Liver (tissue), 9 donors: Measurements from ENCODE around the gene PAAF1. TPM values are rescaled to one million over a fixed set of nuclear protein-coding genes. Genes with fewer than 3 reads are reported as not detected.
A peak's percentile ranks its signal among the peaks of the same experiment; 100 is the strongest.

Experiments
- DNase-seq: peaks from one replicate; pipeline ENCODE4 v3.0.0-alpha.2; 2017; ENCODE audit warnings: low spot score
- H3K27ac ChIP-seq, 2 donors: one replicate each; pipeline ENCODE4 v1.7.0; 2013; ENCODE audit warnings: inconsistent platforms in 2 of 2, low read length in 2 of 2, control low read depth in 1 of 2, low read depth in 1 of 2, mild to moderate bottlenecking in 1 of 2
- H3K27me3 ChIP-seq, 4 donors: one replicate each; pipeline versions ENCODE4 v1.6.1 to v1.7.0; 2013; ENCODE audit warnings: low read length in 3 of 4, inconsistent platforms in 1 of 4, mild to moderate bottlenecking in 1 of 4, moderate library complexity in 1 of 4; ENCODE audit not compliant: control insufficient read depth in 4 of 4, insufficient read depth in 4 of 4
- H3K36me3 ChIP-seq, 4 donors: one replicate each; pipeline versions ENCODE4 v1.6.1 to v1.7.0; 2013; ENCODE audit warnings: low read length in 3 of 4, mild to moderate bottlenecking in 3 of 4, low read depth in 1 of 4, moderate library complexity in 1 of 4; ENCODE audit not compliant: control insufficient read depth in 4 of 4, insufficient read depth in 3 of 4
- H3K4me1 ChIP-seq, 4 donors: one replicate each; pipeline versions ENCODE4 v1.6.1 to v1.7.0; 2013; ENCODE audit warnings: low read length in 3 of 4, mild to moderate bottlenecking in 3 of 4, moderate library complexity in 1 of 4; ENCODE audit not compliant: control insufficient read depth in 4 of 4, insufficient read depth in 4 of 4
- H3K4me3 ChIP-seq, 3 donors: one replicate each; pipeline versions ENCODE4 v1.6.1 to v1.7.0; 2013; ENCODE audit warnings: low read length in 3 of 3, control low read depth in 1 of 3, low read depth in 1 of 3, mild to moderate bottlenecking in 1 of 3
- H3K9ac ChIP-seq, 2 donors: one replicate each; pipeline ENCODE4 v1.7.0; 2013; ENCODE audit warnings: low read length in 2 of 2, mild to moderate bottlenecking in 2 of 2, moderate library complexity in 2 of 2, control low read depth in 1 of 2, low read depth in 1 of 2
- H3K9me3 ChIP-seq, 4 donors: one replicate each; pipeline versions ENCODE4 v1.6.1 to v1.7.0; 2013; ENCODE audit warnings: low read length in 3 of 4; ENCODE audit not compliant: control insufficient read depth in 4 of 4
- CTCF ChIP-seq: fragments of 150-350 bp; IDR thresholded peaks from 2 replicates; pipeline ENCODE4 v1.5.1; 2017; ENCODE audit warnings: improper control_type of control experiment, low read depth, low read length; ENCODE audit not compliant: missing input control
- EGR1 ChIP-seq, 2 donors: IDR thresholded peaks; 2 replicates each; pipeline ENCODE4 v1.6.1; 2016 to 2018; ENCODE audit warnings: antibody characterized with exemption in 2 of 2, low read depth in 2 of 2
- FOXA1 ChIP-seq: IDR thresholded peaks from 2 replicates; pipeline ENCODE4 v1.6.1; 2016; ENCODE audit warnings: antibody characterized with exemption
- FOXA2 ChIP-seq: IDR thresholded peaks from 2 replicates; pipeline ENCODE4 v1.6.1; 2016; ENCODE audit warnings: antibody characterized with exemption
- GABPA ChIP-seq, 2 donors: IDR thresholded peaks in 1 of 2; conservative IDR thresholded peaks in 1 of 2; 2 replicates each; pipeline ENCODE4 v1.6.1; 2016; ENCODE audit warnings: antibody characterized with exemption in 2 of 2, mild to moderate bottlenecking in 1 of 2, moderate library complexity in 1 of 2
- HNF4A ChIP-seq, 2 donors: conservative IDR thresholded peaks; 2 replicates each; pipeline ENCODE4 v1.6.1; 2016; ENCODE audit warnings: antibody characterized with exemption in 2 of 2, mild to moderate bottlenecking in 2 of 2
- HNF4G ChIP-seq: IDR thresholded peaks from 2 replicates; pipeline ENCODE4 v1.6.1; 2016; ENCODE audit warnings: antibody characterized with exemption
- JUND ChIP-seq, 2 donors: IDR thresholded peaks; 2 replicates each; pipeline ENCODE4 v1.6.1; 2016; ENCODE audit warnings: antibody characterized with exemption in 2 of 2
- NR2F2 ChIP-seq: IDR thresholded peaks from 2 replicates; pipeline ENCODE4 v1.6.1; 2016; ENCODE audit warnings: antibody characterized with exemption
- RAD21 ChIP-seq, 2 donors: IDR thresholded peaks; 2 replicates each; pipeline ENCODE4 v1.6.1; 2016; ENCODE audit warnings: antibody characterized with exemption in 2 of 2, mild to moderate bottlenecking in 2 of 2
- RXRA ChIP-seq, 2 donors: IDR thresholded peaks; 2 replicates each; pipeline ENCODE4 v1.6.1; 2017 to 2018; ENCODE audit warnings: antibody characterized with exemption in 2 of 2, mild to moderate bottlenecking in 1 of 2
- SP1 ChIP-seq: IDR thresholded peaks from 2 replicates; pipeline ENCODE4 v1.6.1; 2018; ENCODE audit warnings: antibody characterized with exemption, mild to moderate bottlenecking
- TAF1 ChIP-seq: conservative IDR thresholded peaks from 2 replicates; pipeline ENCODE4 v1.6.1; 2016; ENCODE audit warnings: antibody characterized with exemption, mild to moderate bottlenecking
- YY1 ChIP-seq: IDR thresholded peaks from 2 replicates; pipeline ENCODE4 v1.6.1; 2016; ENCODE audit warnings: antibody characterized with exemption, mild to moderate bottlenecking
- ZBTB33 ChIP-seq: IDR thresholded peaks from 2 replicates; pipeline ENCODE4 v1.6.1; 2016; ENCODE audit warnings: antibody characterized with exemption
- WGBS: extraction: QIAGEN DNeasy Blood & Tissue Kit; methylation state at CpG from one replicate; pipeline ENCODE4 v1.1.7; 2013; 5-methylcytosine and 5-hydroxymethylcytosine counted together
- polyA plus RNA-seq, 2 donors: library from polyadenylated mRNA; stranded (reverse) in 1 of 2; unstranded in 1 of 2; fragments of 200-250 nt in 1 of 2; fragments of >200 nt in 1 of 2; fragmentation: Nextera tagmentation in 1 of 2; extraction: Ambion mirVana in 1 of 2; gene quantifications; one replicate each; pipeline versions ENCODE4 v1.2.1 to v1.2.3, GENCODE V29; 2013 to 2015
- total RNA-seq, 2 donors: library from RNA; depleted of rRNA; stranded (reverse); fragments of >200 nt; gene quantifications; one replicate each; pipeline ENCODE4 v1.2.3, GENCODE V29; 2014
- TF ChIP-seq, protein P1 (sequence below): IDR thresholded peaks from 2 replicates; pipeline ENCODE4 v1.6.1; 2016; ENCODE audit warnings: antibody characterized with exemption, mild to moderate bottlenecking
- TF ChIP-seq, protein P2 (sequence below): IDR thresholded peaks from 2 replicates; pipeline ENCODE4 v1.6.1; 2016; ENCODE audit warnings: antibody characterized with exemption
- TF ChIP-seq, protein P3 (sequence below): IDR thresholded peaks from 2 replicates; pipeline ENCODE4 v1.6.1; 2016; ENCODE audit warnings: antibody characterized with exemption
- donor health status: healthy.
- donor health status: healthy.
- donor health status: healthy.
- donor health status: healthy.
- donor health status: healthy.

The PAAF1 gene
- total and polyA plus RNA-seq, 4 donors, result 5.3 to 10.4 (median 8.3) TPM

GRCh38 chr11:73931039-73931645 lies 54.3 kb downstream of the PAAF1 start:
- Histone ChIP-seq H3K4me1 (no peaks in the 10 kb centered on the region), H3K9ac (no peak overlapping the region), H3K27me3 (no peaks in the 10 kb centered on the region), H3K9me3 (no peaks in the 10 kb centered on the region), H3K4me3 (no peak overlapping the region), H3K36me3 (peaks cover 12 to 44% (median 32%) of the 10 kb centered on the region in 4 donors), H3K27ac (no peak overlapping the region)
- DNase-seq, result no peak
- WGBS, result 78% methylated on average over 7 of the region's 7 CpGs
- TF ChIP-seq RXRA (IDR thresholded peaks at IDR 0.05) (peak in 1 of 2 donors; percentile 27), JUND (IDR thresholded peaks at IDR 0.05) (no peak), CTCF (peak; percentile 13), RAD21 (IDR thresholded peaks at IDR 0.05) (peak; percentile 53 to 65), HNF4A (conservative IDR thresholded peaks at IDR 0.05) (peak in 1 of 2 donors; percentile 37)

- Histone ChIP-seq H3K27ac (no peak overlapping the region), H3K9ac (no peak overlapping the region), H3K4me1 (no peaks in the 10 kb centered on the region), H3K27me3 (no peaks in the 10 kb centered on the region), H3K4me3 (no peak overlapping the region), H3K9me3 (no peaks in the 10 kb centered on the region), H3K36me3 (peaks cover 9 to 39% (median 29%) of the 10 kb centered on the region in 4 donors)
- TF ChIP-seq RXRA (IDR thresholded peaks at IDR 0.05) (no peak), ZBTB33 (no peak), FOXA1 (no peak), EGR1 (IDR thresholded peaks at IDR 0.05; ENCODE audit: low read depth in 2 of 2) (no peak), GABPA (IDR thresholded peaks at IDR 0.05 in 1 of 2, conservative IDR thresholded peaks at IDR 0.05 in 1 of 2) (no peak), NR2F2 (no peak), RAD21 (IDR thresholded peaks at IDR 0.05) (no peak), YY1 (no peak), HNF4A (conservative IDR thresholded peaks at IDR 0.05) (no peak), HNF4G (no peak), FOXA2 (no peak), CTCF (no peak), TAF1 (no peak), SP1 (no peak), JUND (IDR thresholded peaks at IDR 0.05) (no peak)
- TF ChIP-seq, protein P1, sequence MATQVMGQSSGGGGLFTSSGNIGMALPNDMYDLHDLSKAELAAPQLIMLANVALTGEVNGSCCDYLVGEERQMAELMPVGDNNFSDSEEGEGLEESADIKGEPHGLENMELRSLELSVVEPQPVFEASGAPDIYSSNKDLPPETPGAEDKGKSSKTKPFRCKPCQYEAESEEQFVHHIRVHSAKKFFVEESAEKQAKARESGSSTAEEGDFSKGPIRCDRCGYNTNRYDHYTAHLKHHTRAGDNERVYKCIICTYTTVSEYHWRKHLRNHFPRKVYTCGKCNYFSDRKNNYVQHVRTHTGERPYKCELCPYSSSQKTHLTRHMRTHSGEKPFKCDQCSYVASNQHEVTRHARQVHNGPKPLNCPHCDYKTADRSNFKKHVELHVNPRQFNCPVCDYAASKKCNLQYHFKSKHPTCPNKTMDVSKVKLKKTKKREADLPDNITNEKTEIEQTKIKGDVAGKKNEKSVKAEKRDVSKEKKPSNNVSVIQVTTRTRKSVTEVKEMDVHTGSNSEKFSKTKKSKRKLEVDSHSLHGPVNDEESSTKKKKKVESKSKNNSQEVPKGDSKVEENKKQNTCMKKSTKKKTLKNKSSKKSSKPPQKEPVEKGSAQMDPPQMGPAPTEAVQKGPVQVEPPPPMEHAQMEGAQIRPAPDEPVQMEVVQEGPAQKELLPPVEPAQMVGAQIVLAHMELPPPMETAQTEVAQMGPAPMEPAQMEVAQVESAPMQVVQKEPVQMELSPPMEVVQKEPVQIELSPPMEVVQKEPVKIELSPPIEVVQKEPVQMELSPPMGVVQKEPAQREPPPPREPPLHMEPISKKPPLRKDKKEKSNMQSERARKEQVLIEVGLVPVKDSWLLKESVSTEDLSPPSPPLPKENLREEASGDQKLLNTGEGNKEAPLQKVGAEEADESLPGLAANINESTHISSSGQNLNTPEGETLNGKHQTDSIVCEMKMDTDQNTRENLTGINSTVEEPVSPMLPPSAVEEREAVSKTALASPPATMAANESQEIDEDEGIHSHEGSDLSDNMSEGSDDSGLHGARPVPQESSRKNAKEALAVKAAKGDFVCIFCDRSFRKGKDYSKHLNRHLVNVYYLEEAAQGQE, result no peak
- TF ChIP-seq, protein P2, sequence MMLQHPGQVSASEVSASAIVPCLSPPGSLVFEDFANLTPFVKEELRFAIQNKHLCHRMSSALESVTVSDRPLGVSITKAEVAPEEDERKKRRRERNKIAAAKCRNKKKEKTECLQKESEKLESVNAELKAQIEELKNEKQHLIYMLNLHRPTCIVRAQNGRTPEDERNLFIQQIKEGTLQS, result no peak
- TF ChIP-seq, protein P3, sequence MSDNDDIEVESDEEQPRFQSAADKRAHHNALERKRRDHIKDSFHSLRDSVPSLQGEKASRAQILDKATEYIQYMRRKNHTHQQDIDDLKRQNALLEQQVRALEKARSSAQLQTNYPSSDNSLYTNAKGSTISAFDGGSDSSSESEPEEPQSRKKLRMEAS, result no peak
- no peak for DNase-seq
- 85% methylated on average over 6 of the region's 6 CpGs for WGBS
Measured at GRCh38 chr11:73931951-73932350, 55.2 kb downstream of the PAAF1 start.
